SU-DHL-6 (cell line): Measurements from ENCODE around the gene KRTAP10-11.
"Not testable (repeated sequence)": the region's sequence is repeated elsewhere in the genome, so short reads cannot be mapped to it uniquely, and the experiment has no call there.

Experiments
- H2AFZ ChIP-seq: fragments of 200-600 bp; sonication (generic); 2 replicates; pipeline ENCODE4 v1.6.1; 2014; ENCODE audit warnings: low read depth, mild to moderate bottlenecking, moderate library complexity, mixed read lengths, antibody characterized with exemption, low read length; ENCODE audit not compliant: severe bottlenecking
- H3F3A ChIP-seq: fragments of 200-600 bp; shearing (Covaris generic); 2 replicates; pipeline ENCODE4 v1.6.0; 2016; ENCODE audit warnings: antibody characterized with exemption, mild to moderate bottlenecking; ENCODE audit not compliant: insufficient read depth
- H3K27ac ChIP-seq: fragments of 200-600 bp; sonication (generic); 2 replicates; pipeline ENCODE4 v1.5.1; 2016; ENCODE audit warnings: low read depth, mild to moderate bottlenecking, low read length, moderate library complexity, mixed read lengths
- H3K27me3 ChIP-seq: fragments of 200-600 bp; sonication (generic), shearing (Covaris generic); 2 replicates; pipeline ENCODE4 v1.6.0; 2014; ENCODE audit warnings: mild to moderate bottlenecking, low read length
- H3K36me3 ChIP-seq: fragments of 200-600 bp; sonication (generic); 2 replicates; pipeline ENCODE4 v1.6.1; 2014; ENCODE audit warnings: mild to moderate bottlenecking, low read length, mixed read lengths
- H3K4me2 ChIP-seq: fragments of 300-600, 200-600 bp; shearing (Covaris generic), sonication (generic); 2 replicates; pipeline ENCODE4 v1.6.0; 2014; ENCODE audit warnings: low read length, low read depth, mild to moderate bottlenecking; ENCODE audit not compliant: poor library complexity, severe bottlenecking
- H3K4me3 ChIP-seq: fragments of 200-600 bp; sonication (generic); 2 replicates; pipeline ENCODE4 v1.5.1; 2014; ENCODE audit warnings: antibody characterized with exemption, low read length, mild to moderate bottlenecking, mixed read lengths; ENCODE audit not compliant: insufficient read depth, poor library complexity, severe bottlenecking
- H3K79me2 ChIP-seq: fragments of 200-600 bp; sonication (generic); 2 replicates; pipeline ENCODE4 v1.6.1; 2014; ENCODE audit warnings: mild to moderate bottlenecking, low read length, moderate library complexity; ENCODE audit not compliant: insufficient read depth
- H3K9ac ChIP-seq: fragments of 200-600 bp; sonication (generic); 2 replicates; pipeline ENCODE4 v1.7.0; 2014; ENCODE audit warnings: mild to moderate bottlenecking, low read length
- H3K9me2 ChIP-seq: fragments of 200-600 bp; sonication (generic); replicated peaks from 2 replicates; pipeline ENCODE4 v1.6.1; 2014; ENCODE audit warnings: low read length; ENCODE audit not compliant: insufficient read depth
- H3K9me3 ChIP-seq: fragments of 200-600 bp; sonication (generic); 2 replicates; pipeline ENCODE4 v1.6.1; 2014; ENCODE audit warnings: low read length, mixed read lengths; ENCODE audit not compliant: insufficient read depth
- H4K20me1 ChIP-seq: fragments of 200-600 bp; sonication (generic); 2 replicates; pipeline ENCODE4 v1.6.1; 2014; ENCODE audit warnings: low read depth, mild to moderate bottlenecking, antibody characterized with exemption, low read length, moderate library complexity, mixed read lengths
- CTCF ChIP-seq: fragments of 200-600 bp; sonication (generic); IDR thresholded peaks from one replicate; pipeline ENCODE4 v1.5.1; 2017; ENCODE audit warnings: antibody characterized with exemption, mild to moderate bottlenecking, low read length, moderate library complexity; ENCODE audit not compliant: insufficient read depth, poor library complexity, severe bottlenecking
- EZH2phosphoT487 ChIP-seq: fragments of 200-600 bp; sonication (generic), shearing (Covaris generic); conservative IDR thresholded peaks from 2 replicates; pipeline ENCODE4 v1.6.1; 2018; ENCODE audit warnings: mild to moderate bottlenecking, antibody characterized with exemption, low read length, moderate library complexity, mixed read lengths

The KRTAP10-11 gene

DNA sequence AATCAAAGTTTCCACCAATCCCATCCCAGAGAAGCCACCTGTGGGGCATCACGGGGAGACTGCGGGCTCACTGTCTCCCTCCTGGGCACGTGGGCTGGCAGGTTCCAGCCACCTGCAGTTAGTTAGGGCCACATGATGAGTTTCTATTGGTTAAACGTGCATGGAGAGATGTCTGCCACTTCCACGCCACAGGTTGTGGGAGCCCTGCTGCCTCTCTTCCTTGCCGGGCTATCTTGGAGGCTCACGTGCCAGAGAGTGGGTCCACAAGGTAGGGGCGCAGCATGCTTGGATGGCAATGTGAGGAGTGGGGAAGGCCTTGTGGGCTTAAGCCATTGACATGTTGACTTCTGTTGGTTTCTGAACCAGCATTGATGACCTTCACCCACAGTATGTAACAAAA lies 42.3 kb upstream of the KRTAP10-11 start:
- no peak overlapping the region for H3K9ac ChIP-seq
- no peaks in the 10 kb centered on the region for H3F3A ChIP-seq
- no peaks in the 10 kb centered on the region for H4K20me1 ChIP-seq
- H3K36me3 ChIP-seq: no peaks in the 10 kb centered on the region
- H3K27me3 ChIP-seq: no peaks in the 10 kb centered on the region
- H3K4me2 ChIP-seq: no peak overlapping the region
- no peak overlapping the region for H3K4me3 ChIP-seq
- no peak overlapping the region for H2AFZ ChIP-seq
- H3K79me2 ChIP-seq: no peaks in the 10 kb centered on the region
- no peaks in the 10 kb centered on the region for H3K9me2 ChIP-seq
- no peak overlapping the region for H3K27ac ChIP-seq
- TF ChIP-seq EZH2phosphoT487 (no peak), CTCF (no peak)
- no peaks in the 10 kb centered on the region for H3K9me3 ChIP-seq

DNA sequence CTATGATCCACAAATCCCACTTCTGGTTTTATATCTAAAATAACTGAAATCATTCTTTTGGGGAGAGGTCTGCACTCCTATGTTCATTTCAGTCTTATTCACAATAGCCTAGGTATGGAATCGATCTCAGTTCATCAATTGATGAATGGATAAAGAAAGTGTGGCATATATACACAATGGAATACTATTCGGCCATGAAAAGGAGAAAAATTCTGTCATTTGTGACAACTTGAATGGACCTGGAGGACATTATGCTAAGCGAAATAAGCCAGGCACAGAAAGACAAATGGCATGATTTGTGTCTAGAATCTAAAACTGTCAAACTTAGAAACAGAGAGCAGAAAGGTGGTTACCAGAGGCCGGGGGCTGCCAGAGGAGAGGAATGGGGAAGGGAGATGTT lies 39.7 kb upstream of the KRTAP10-11 start:
- Histone ChIP-seq H3K4me3 (no peak overlapping the region), H3K9me3 (no peaks in the 10 kb centered on the region), H3K9ac (no peak overlapping the region), H3K36me3 (no peaks in the 10 kb centered on the region), H3K27me3 (no peaks in the 10 kb centered on the region), H3K27ac (no peak overlapping the region), H3K9me2 (no peaks in the 10 kb centered on the region), H4K20me1 (no peaks in the 10 kb centered on the region), H2AFZ (no peak overlapping the region), H3K79me2 (no peaks in the 10 kb centered on the region), H3K4me2 (no peak overlapping the region), H3F3A (no peaks in the 10 kb centered on the region)
- no peak for TF ChIP-seq CTCF
- no peak for TF ChIP-seq EZH2phosphoT487

DNA sequence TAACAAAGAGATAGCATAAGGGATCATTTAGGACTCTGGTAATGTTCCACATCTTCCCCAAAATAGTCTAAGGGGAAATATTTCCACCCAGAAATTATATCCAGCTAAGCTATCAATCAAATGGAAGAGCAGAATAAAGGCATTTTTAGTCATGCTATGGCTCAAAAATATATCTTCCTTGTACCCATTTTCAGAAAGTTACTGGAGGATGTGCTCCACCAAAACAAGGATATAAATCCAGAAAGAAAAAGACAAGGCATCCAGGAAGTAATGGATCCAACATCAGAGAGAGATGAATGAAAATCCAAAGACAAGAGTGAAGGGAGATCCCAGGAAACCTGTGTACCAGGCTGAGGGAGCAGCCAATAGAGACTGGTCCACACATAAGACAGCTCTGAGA lies 37.0 kb upstream of the KRTAP10-11 start:
- Histone ChIP-seq H3K27me3 (no peaks in the 10 kb centered on the region), H3K4me2 (no peak overlapping the region), H3K9me2 (no peaks in the 10 kb centered on the region), H2AFZ (no peak overlapping the region), H3K4me3 (no peak overlapping the region), H3K9ac (no peak overlapping the region), H3F3A (no peaks in the 10 kb centered on the region), H3K9me3 (no peaks in the 10 kb centered on the region), H4K20me1 (no peaks in the 10 kb centered on the region), H3K27ac (no peak overlapping the region), H3K79me2 (no peaks in the 10 kb centered on the region), H3K36me3 (no peaks in the 10 kb centered on the region)
- no peak for TF ChIP-seq CTCF
- TF ChIP-seq EZH2phosphoT487: no peak

DNA sequence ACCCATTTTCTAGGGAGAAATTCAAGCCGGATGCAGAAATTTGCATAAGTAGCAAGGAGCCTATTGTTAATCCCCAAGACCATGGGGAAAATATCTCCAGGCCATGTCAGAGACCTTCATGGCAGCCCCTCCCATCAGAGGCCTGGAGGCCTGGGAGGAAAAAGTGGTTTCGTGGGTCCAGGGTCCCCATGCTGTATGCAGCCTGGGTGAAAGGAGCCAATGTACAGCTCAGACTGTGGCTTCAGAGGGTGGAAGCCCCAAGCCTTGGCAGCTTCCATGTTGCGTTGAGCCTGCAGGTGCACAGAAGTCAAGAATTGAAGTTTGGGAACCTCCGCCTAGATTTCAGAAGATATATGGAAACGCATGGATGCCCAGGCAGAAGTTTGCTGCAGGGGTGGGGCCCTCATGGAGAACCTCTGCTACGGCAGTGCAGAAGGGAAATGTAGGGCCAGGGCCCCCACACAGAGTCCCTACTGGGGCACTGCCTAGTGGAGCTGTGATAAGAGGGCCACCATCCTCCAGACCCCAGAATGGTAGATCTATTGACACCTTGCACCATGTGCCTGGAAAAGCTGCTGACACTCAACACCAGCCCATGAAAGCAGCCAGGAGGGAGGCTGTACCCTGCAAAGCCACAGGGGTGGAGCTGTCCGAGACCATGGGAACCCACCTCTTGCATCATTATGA lies 35.9 kb upstream of the KRTAP10-11 start:
- not testable (repeated sequence) for H3F3A ChIP-seq, H2AFZ ChIP-seq, H3K9ac ChIP-seq, H3K79me2 ChIP-seq, H4K20me1 ChIP-seq, H3K27ac ChIP-seq, H3K4me3 ChIP-seq, H3K36me3 ChIP-seq, H3K9me2 ChIP-seq, H3K4me2 ChIP-seq, H3K27me3 ChIP-seq, H3K9me3 ChIP-seq
